Measurements from ENCODE around the gene ATP6V0E1.

The ATP6V0E1 gene

DNA sequence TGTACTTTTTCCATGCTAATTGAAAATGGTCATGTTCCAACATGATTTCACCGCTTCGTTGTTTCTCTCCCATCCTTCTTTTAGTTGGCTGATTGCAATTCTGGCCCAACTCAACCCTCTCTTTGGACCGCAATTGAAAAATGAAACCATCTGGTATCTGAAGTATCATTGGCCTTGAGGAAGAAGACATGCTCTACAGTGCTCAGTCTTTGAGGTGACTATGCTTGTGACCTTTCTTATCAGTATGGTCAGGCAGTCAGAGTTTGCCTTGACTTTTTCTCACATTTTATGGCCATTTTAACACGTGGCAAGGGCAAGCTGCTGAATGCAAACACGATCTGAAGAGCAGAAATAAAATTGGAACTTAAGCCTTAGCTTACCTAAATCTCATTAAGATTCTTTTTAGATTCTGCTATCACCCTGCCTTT is 36.6 kb downstream of the ATP6V0E1 start:
- Histone ChIP-seq H3K4me3 (ENCODE audit: low read length) (no peak overlapping the region), H3K9me3 (replicated peaks; ENCODE audit: insufficient read depth, low read length) (no peaks in the 10 kb centered on the region), H3K4me1 (ENCODE audit: low read length) (no peaks in the 10 kb centered on the region; the same call in 1 of the 2 replicates), H3K9me2 (replicated peaks; ENCODE audit: insufficient read depth, low read length) (no peaks in the 10 kb centered on the region), H2AFZ (ENCODE audit: low read length) (no peak overlapping the region), H3K79me2 (ENCODE audit: low read length) (peaks cover 94% of the 10 kb centered on the region), H3K9ac (ENCODE audit: low read length) (no peak overlapping the region), H3K36me3 (replicated peaks; ENCODE audit: insufficient read depth, low read length) (peaks cover 14% of the 10 kb centered on the region; the same call in 1 of the 2 replicates), H3K27me3 (replicated peaks; ENCODE audit: insufficient read depth, low read length) (no peaks in the 10 kb centered on the region), H4K20me1 (ENCODE audit: insufficient read depth, low read length) (0 out of 2 replicates have a peak, but pooled peaks cover 5% of the 10 kb centered on the region), H3K4me2 (ENCODE audit: low read depth, low read length) (no peak overlapping the region), H3F3A (ENCODE audit: insufficient read depth, low read length) (no peaks in the 10 kb centered on the region), H3K27ac (ENCODE audit: low read length) (no peak overlapping the region)
- TF ChIP-seq, protein P1, sequence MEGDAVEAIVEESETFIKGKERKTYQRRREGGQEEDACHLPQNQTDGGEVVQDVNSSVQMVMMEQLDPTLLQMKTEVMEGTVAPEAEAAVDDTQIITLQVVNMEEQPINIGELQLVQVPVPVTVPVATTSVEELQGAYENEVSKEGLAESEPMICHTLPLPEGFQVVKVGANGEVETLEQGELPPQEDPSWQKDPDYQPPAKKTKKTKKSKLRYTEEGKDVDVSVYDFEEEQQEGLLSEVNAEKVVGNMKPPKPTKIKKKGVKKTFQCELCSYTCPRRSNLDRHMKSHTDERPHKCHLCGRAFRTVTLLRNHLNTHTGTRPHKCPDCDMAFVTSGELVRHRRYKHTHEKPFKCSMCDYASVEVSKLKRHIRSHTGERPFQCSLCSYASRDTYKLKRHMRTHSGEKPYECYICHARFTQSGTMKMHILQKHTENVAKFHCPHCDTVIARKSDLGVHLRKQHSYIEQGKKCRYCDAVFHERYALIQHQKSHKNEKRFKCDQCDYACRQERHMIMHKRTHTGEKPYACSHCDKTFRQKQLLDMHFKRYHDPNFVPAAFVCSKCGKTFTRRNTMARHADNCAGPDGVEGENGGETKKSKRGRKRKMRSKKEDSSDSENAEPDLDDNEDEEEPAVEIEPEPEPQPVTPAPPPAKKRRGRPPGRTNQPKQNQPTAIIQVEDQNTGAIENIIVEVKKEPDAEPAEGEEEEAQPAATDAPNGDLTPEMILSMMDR (IDR thresholded peaks at IDR 0.05; ENCODE audit: low read length): no peak
- TF ChIP-seq EZH2phosphoT487 (IDR thresholded peaks at IDR 0.05; ENCODE audit: low read length) (no peak), EZH2 (optimal IDR thresholded peaks at IDR 0.05; ENCODE audit: low read depth, low read length) (no peak)
- no peak for DNase-seq

DNA sequence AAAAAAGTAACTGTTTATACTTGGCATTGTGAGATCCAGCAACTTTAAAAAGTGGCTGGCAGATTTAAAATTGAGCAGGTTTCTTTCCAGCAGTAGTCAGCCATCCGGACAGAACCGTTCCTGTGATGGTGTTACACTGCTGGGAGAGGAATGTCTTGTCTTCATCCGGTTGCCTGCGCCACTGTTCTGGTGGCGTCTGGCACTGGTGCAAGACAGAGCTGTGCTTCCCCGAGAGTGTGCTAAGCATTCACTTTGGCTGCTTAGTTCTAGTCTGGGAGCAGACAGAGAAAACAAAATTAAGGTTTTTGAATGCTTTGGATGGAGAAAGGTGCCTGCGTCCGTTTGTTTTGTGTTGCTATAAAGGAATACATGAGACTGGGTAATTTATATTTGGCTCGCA is 37.1 kb downstream of the ATP6V0E1 start:
- DNase-seq: no peak
- no peak overlapping the region for H3K4me2 ChIP-seq (ENCODE audit: low read depth, low read length)
- peaks cover 94% of the 10 kb centered on the region for H3K79me2 ChIP-seq (ENCODE audit: low read length)
- H3K9me3 ChIP-seq (replicated peaks; ENCODE audit: insufficient read depth, low read length): no peaks in the 10 kb centered on the region
- no peak overlapping the region for H3K27ac ChIP-seq (ENCODE audit: low read length)
- H3K9ac ChIP-seq (ENCODE audit: low read length): no peak overlapping the region
- H3K4me3 ChIP-seq (ENCODE audit: low read length): no peak overlapping the region
- no peaks in the 10 kb centered on the region for H3F3A ChIP-seq (ENCODE audit: insufficient read depth, low read length)
- H3K36me3 ChIP-seq (replicated peaks; ENCODE audit: insufficient read depth, low read length): peaks cover 14% of the 10 kb centered on the region; the same call in 1 of the 2 replicates
- H2AFZ ChIP-seq (ENCODE audit: low read length): no peak overlapping the region
- no peaks in the 10 kb centered on the region; the same call in 1 of the 2 replicates for H3K4me1 ChIP-seq (ENCODE audit: low read length)
- 0 out of 2 replicates have a peak, but pooled peaks cover 5% of the 10 kb centered on the region for H4K20me1 ChIP-seq (ENCODE audit: insufficient read depth, low read length)
- H3K27me3 ChIP-seq (replicated peaks; ENCODE audit: insufficient read depth, low read length): no peaks in the 10 kb centered on the region
- no peaks in the 10 kb centered on the region for H3K9me2 ChIP-seq (replicated peaks; ENCODE audit: insufficient read depth, low read length)
- TF ChIP-seq EZH2phosphoT487 (IDR thresholded peaks at IDR 0.05; ENCODE audit: low read length): no peak
- no peak for TF ChIP-seq EZH2 (optimal IDR thresholded peaks at IDR 0.05; ENCODE audit: low read depth, low read length)
- TF ChIP-seq, protein P1 (IDR thresholded peaks at IDR 0.05; ENCODE audit: low read length): no peak

DNA sequence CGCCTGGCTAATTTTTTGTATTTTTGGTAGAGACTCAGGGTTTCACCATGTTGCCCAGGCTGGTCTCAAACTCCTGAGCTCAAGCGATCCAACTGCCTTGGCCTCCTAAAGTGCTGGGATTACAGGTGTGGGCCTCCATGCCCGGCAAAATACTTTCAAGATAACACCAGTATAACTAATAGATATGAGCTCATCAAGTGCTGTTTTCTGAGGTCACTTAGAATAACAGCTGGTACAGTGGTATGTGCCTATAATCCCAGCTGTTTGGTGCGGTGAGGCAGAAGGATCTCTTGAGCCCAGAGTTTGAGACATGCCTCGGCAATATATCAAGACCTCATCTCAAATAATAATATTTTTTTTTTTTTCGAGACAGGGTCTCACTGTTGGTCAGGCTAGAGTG is 42.1 kb downstream of the ATP6V0E1 start:
- H3K9me2 ChIP-seq (replicated peaks; ENCODE audit: insufficient read depth, low read length): no peaks in the 10 kb centered on the region
- no peak overlapping the region for H3K4me3 ChIP-seq (ENCODE audit: low read length)
- H3K9me3 ChIP-seq (replicated peaks; ENCODE audit: insufficient read depth, low read length): no peaks in the 10 kb centered on the region
- no peak overlapping the region for H3K27ac ChIP-seq (ENCODE audit: low read length)
- peaks cover 23% of the 10 kb centered on the region for H3K4me1 ChIP-seq (ENCODE audit: low read length)
- H3K9ac ChIP-seq (ENCODE audit: low read length): no peak overlapping the region
- no peak overlapping the region for H2AFZ ChIP-seq (ENCODE audit: low read length)
- H3F3A ChIP-seq (ENCODE audit: insufficient read depth, low read length): peaks cover 17% of the 10 kb centered on the region
- no peaks in the 10 kb centered on the region for H3K27me3 ChIP-seq (replicated peaks; ENCODE audit: insufficient read depth, low read length)
- no peak overlapping the region for H3K4me2 ChIP-seq (ENCODE audit: low read depth, low read length)
- H3K36me3 ChIP-seq (replicated peaks; ENCODE audit: insufficient read depth, low read length): peaks cover 7% of the 10 kb centered on the region; the same call in 1 of the 2 replicates
- TF ChIP-seq EZH2 (optimal IDR thresholded peaks at IDR 0.05; ENCODE audit: low read depth, low read length): no peak
- no peak for DNase-seq
- H3K79me2 ChIP-seq (ENCODE audit: low read length): peaks cover 93% of the 10 kb centered on the region
- H4K20me1 ChIP-seq (ENCODE audit: insufficient read depth, low read length): no peaks in the 10 kb centered on the region

DNA sequence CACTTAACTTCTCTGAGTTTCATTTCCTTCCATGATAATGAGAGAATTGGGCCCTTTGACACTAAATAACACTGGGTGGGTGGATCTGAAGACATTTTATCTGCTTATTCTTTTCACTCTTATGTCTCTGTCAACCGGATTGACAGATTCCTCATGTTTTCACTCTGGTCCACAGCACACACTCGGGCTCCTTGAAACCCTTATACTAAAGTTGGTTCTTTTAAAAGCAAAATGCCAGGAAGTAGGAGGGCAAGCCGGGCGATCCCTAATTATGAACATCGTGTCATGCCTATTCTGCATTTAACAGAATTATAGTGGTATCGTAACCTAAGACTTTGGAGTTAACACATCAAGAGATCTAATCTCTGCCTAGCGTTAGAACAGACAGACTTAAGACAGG is 44.3 kb downstream of the ATP6V0E1 start:
- no peak overlapping the region for H3K9ac ChIP-seq (ENCODE audit: low read length)
- peaks cover 89% of the 10 kb centered on the region for H3K79me2 ChIP-seq (ENCODE audit: low read length)
- H3K4me2 ChIP-seq (ENCODE audit: low read depth, low read length): no peak overlapping the region

More for the DNA sequence above, 44.3 kb downstream of the ATP6V0E1 start:
- TF ChIP-seq EZH2 (optimal IDR thresholded peaks at IDR 0.05; ENCODE audit: low read depth, low read length): no peak
- no peak for TF ChIP-seq EZH2phosphoT487 (IDR thresholded peaks at IDR 0.05; ENCODE audit: low read length)
- TF ChIP-seq, protein P1 (IDR thresholded peaks at IDR 0.05; ENCODE audit: low read length): no peak
- H3K36me3 ChIP-seq (replicated peaks; ENCODE audit: insufficient read depth, low read length): no peaks in the 10 kb centered on the region; the same call in 1 of the 2 replicates
- H3F3A ChIP-seq (ENCODE audit: insufficient read depth, low read length): peaks cover 21% of the 10 kb centered on the region
- no peak overlapping the region for H3K27ac ChIP-seq (ENCODE audit: low read length)
- no peak overlapping the region for H2AFZ ChIP-seq (ENCODE audit: low read length)
- H3K9me2 ChIP-seq (replicated peaks; ENCODE audit: insufficient read depth, low read length): no peaks in the 10 kb centered on the region
- peaks cover 27% of the 10 kb centered on the region for H3K4me1 ChIP-seq (ENCODE audit: low read length)
- no peak for DNase-seq
- no peaks in the 10 kb centered on the region for H3K27me3 ChIP-seq (replicated peaks; ENCODE audit: insufficient read depth, low read length)
- H3K9me3 ChIP-seq (replicated peaks; ENCODE audit: insufficient read depth, low read length): no peaks in the 10 kb centered on the region
- no peak overlapping the region for H3K4me3 ChIP-seq (ENCODE audit: low read length)
- no peaks in the 10 kb centered on the region for H4K20me1 ChIP-seq (ENCODE audit: insufficient read depth, low read length)
